ENCODE results near the gene AIFM2.

GRCh38 chr10:70114902-70115301 lies 17.7 kb downstream of the AIFM2 start:
- TF ChIP-seq CTCF (CRISPR knock-in tag; IDR thresholded peaks at IDR 0.05): 0 out of 2 replicates have a peak, but pooled peaks have one; percentile 14
- no peak for TF ChIP-seq RFX1 (IDR thresholded peaks at IDR 0.05)
- no peak for TF ChIP-seq POLR2AphosphoS5 (IDR thresholded peaks at IDR 0.05; ENCODE audit: low read depth, low read length)
- no peak for TF ChIP-seq RFX5 (IDR thresholded peaks at IDR 0.05; ENCODE audit: low read depth, low read length)
- TF ChIP-seq EZH2 (conservative IDR thresholded peaks at IDR 0.05; ENCODE audit: low read depth, low read length): no peak
- no peak for TF ChIP-seq FOXK1 (CRISPR knock-in tag; IDR thresholded peaks at IDR 0.05; ENCODE audit: borderline replicate concordance, low read depth)

Data from HepG2 (cell line).